22Rv1 (cell line): Measurements from ENCODE around the gene CD44.
A peak's percentile ranks its signal among the peaks of the same experiment; 100 is the strongest.

Experiments used
- H3K27ac ChIP-seq: fragments of 450-650 bp; 2 replicates; pipeline ENCODE4 v1.5.1; 2017
- CTCF ChIP-seq: fragments of 450-650 bp; IDR thresholded peaks from 2 replicates; pipeline ENCODE4 v1.5.1; 2017; ENCODE audit warnings: mild to moderate bottlenecking
- ZFX ChIP-seq: fragments of 450-650 bp; IDR thresholded peaks from 2 replicates; pipeline ENCODE4 v1.6.1; 2017; ENCODE audit warnings: antibody characterized with exemption, borderline replicate concordance

The CD44 gene

GRCh38 chr11:35141571-35141971, 2.6 kb downstream of the CD44 start:
- TF ChIP-seq ZFX (no peak), CTCF (no peak)
- H3K27ac ChIP-seq = no peak overlapping the region

DNA sequence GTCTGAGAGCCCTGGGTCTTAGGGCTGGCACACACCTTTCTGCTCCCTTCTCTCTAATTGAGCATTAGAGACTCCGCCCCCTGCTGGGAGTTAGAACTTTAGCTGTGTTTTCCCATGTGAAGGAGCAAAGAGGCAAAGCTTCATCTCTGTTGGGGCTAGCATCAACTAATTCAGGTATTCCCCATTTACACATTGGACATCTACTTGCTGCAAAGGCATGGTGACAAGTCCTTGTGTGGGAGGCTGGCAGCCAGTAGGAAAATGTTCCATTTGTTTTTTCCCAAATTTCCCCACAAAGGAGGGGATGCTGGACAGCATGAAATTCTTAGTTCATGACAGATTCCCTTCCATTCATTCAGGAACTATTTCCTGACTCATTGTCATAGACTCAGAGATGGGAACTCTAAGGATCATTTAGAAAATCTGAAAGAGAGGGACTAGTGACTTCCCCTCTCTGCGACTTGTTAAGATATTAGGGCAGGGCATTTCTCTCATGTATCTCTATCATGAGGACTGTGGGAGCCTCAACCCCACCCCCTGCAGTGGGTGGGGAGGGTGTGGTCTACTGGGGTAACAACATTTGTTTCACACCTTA, 3.6 kb downstream of the CD44 start:
- TF ChIP-seq ZFX = no peak
- TF ChIP-seq CTCF = peak; percentile 37
- H3K27ac ChIP-seq = no peak overlapping the region

- H3K27ac ChIP-seq = no peak overlapping the region
- TF ChIP-seq CTCF (no peak), ZFX (no peak)
These were observed 4.5 kb downstream of the CD44 start for GRCh38 chr11:35143297-35144135.

GRCh38 chr11:35144136-35144741, 5.3 kb downstream of the CD44 start:
- TF ChIP-seq CTCF (no peak), ZFX (no peak)
- H3K27ac ChIP-seq = no peak overlapping the region

- H3K27ac ChIP-seq = no peak overlapping the region
- no peak for TF ChIP-seq ZFX
- no peak for TF ChIP-seq CTCF
These were observed 5.8 kb downstream of the CD44 start for GRCh38 chr11:35144806-35145205.

DNA sequence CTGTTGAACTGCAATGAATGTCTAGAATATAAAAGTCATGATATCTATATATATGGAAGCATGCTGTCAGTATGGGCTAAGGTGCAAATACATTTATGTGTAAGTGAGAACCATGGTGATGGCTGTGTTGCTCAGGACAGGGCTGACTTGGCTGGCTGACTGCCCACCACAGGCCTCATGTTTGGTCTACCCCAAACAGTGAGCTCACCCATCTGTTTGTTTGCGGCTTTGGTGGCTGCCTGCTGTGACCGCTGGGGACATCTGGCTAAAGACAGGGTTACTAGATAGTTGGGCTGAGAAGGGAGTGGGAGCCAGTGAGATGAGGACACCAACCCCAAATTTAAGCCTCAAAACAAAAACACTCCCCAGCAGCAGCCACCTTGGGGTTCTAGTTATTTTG, 6.3 kb downstream of the CD44 start:
- no peak overlapping the region for H3K27ac ChIP-seq
- TF ChIP-seq CTCF (no peak), ZFX (no peak)

- TF ChIP-seq ZFX (no peak), CTCF (no peak)
- no peak overlapping the region for H3K27ac ChIP-seq
These were observed 7.1 kb downstream of the CD44 start for GRCh38 chr11:35146074-35146521.
